Measurements from ENCODE around the gene RGS7. TPM values are rescaled to one million over a fixed set of nuclear protein-coding genes. Genes with fewer than 3 reads are reported as not detected.

RGS7 gene
- total RNA-seq, 4 donors from 2014 or later: 0.27 TPM; not detected in 3

DNA sequence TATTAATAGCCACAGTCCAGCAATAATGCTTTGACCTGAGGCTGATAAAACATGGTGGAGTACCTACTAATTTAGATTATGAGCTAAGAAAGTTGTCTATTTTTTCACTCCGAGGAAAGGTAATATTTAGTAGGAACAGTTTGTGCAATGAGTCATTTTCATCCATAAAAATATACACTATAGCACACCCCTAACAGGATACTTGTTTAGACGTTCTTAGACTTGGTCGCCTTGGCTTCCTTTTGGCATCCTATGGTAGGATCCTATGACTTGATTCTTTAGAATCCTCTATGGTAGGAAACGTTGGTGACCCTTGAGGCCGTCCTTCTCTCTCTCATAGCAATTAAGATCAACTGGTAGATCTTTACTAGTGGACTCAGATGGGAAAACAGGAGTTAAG, 81.8 kb downstream of the RGS7 start:
- no peaks in the 10 kb centered on the region for H3K4me1 ChIP-seq
- no peak overlapping the region for H3K4me3 ChIP-seq
- H3K27ac ChIP-seq: no peak overlapping the region
- ATAC-seq: no peak
- WGBS, 2 donors (ENCODE audit: low coverage in 1 of 2): 67 to 71% methylated on average over 5 of the region's 5 CpGs
- TF ChIP-seq POLR2A (IDR thresholded peaks at IDR 0.05) (no peak), POLR2AphosphoS5 (IDR thresholded peaks at IDR 0.05) (no peak)
- H3K9me3 ChIP-seq: peaks cover 0 to 23% (median 0%) of the 10 kb centered on the region in 3 donors
- no peaks in the 10 kb centered on the region for H3K27me3 ChIP-seq
- no peaks in the 10 kb centered on the region for H3K36me3 ChIP-seq

DNA sequence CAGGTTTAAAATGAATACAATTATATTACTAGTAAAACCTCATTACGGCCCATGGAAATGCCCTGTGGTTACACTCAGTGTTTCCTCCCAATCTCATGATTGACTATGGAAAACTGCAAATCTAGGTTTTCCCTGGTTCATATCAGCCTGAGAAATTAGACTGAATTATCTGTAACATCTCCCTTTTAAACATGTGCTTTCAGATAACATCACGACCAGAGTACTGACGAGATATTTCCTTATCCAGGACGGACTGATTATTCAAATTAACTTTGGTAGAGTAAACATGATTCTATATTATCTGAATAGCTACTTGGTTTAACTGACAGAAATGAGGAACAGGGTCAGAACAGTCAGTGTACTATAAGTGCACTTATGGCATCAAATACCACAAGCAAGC, 82.3 kb downstream of the RGS7 start:
- ATAC-seq: no peak
- Histone ChIP-seq H3K27me3 (no peaks in the 10 kb centered on the region), H3K4me3 (no peak overlapping the region), H3K4me1 (no peaks in the 10 kb centered on the region), H3K36me3 (no peaks in the 10 kb centered on the region), H3K9me3 (peaks cover 0 to 19% (median 0%) of the 10 kb centered on the region in 3 donors), H3K27ac (no peak overlapping the region)
- TF ChIP-seq, protein P1, sequence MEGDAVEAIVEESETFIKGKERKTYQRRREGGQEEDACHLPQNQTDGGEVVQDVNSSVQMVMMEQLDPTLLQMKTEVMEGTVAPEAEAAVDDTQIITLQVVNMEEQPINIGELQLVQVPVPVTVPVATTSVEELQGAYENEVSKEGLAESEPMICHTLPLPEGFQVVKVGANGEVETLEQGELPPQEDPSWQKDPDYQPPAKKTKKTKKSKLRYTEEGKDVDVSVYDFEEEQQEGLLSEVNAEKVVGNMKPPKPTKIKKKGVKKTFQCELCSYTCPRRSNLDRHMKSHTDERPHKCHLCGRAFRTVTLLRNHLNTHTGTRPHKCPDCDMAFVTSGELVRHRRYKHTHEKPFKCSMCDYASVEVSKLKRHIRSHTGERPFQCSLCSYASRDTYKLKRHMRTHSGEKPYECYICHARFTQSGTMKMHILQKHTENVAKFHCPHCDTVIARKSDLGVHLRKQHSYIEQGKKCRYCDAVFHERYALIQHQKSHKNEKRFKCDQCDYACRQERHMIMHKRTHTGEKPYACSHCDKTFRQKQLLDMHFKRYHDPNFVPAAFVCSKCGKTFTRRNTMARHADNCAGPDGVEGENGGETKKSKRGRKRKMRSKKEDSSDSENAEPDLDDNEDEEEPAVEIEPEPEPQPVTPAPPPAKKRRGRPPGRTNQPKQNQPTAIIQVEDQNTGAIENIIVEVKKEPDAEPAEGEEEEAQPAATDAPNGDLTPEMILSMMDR (IDR thresholded peaks at IDR 0.05): no peak
- TF ChIP-seq POLR2AphosphoS5 (IDR thresholded peaks at IDR 0.05) (no peak), EP300 (IDR thresholded peaks at IDR 0.05) (no peak), POLR2A (IDR thresholded peaks at IDR 0.05) (no peak)
- 56 to 68% methylated on average over 3 to 4 of the region's 4 CpGs for WGBS, 2 donors (ENCODE audit: low coverage in 1 of 2)

DNA sequence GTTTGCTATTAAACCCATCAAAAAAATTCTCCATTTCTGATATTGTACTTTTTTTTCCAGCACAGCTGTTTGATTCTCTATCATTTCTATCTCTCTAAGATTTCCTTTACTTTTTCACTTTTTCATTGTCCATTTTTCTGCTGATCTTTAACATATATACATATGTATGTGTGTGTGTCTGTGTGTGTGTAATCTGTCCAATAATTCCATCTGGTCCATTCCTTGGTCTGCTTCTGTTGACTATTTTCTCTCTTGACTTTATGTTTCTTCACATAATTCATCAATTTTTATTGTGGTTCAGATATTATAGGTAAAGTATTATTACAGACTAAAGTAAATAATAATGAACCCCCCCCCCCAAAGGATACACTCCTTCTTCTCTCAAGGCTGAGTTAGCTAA, 84.2 kb downstream of the RGS7 start:
- no peaks in the 10 kb centered on the region for H3K27me3 ChIP-seq
- ATAC-seq: no peak
- no peak overlapping the region for H3K4me3 ChIP-seq
- no peaks in the 10 kb centered on the region for H3K36me3 ChIP-seq
- H3K4me1 ChIP-seq: no peaks in the 10 kb centered on the region
- peaks cover 0 to 19% (median 0%) of the 10 kb centered on the region in 3 donors for H3K9me3 ChIP-seq
- H3K27ac ChIP-seq: no peak overlapping the region
- TF ChIP-seq, protein P1 (IDR thresholded peaks at IDR 0.05): no peak
- TF ChIP-seq EP300 (IDR thresholded peaks at IDR 0.05): no peak
- no peak for TF ChIP-seq POLR2AphosphoS5 (IDR thresholded peaks at IDR 0.05)
- no peak for TF ChIP-seq POLR2A (IDR thresholded peaks at IDR 0.05)

DNA sequence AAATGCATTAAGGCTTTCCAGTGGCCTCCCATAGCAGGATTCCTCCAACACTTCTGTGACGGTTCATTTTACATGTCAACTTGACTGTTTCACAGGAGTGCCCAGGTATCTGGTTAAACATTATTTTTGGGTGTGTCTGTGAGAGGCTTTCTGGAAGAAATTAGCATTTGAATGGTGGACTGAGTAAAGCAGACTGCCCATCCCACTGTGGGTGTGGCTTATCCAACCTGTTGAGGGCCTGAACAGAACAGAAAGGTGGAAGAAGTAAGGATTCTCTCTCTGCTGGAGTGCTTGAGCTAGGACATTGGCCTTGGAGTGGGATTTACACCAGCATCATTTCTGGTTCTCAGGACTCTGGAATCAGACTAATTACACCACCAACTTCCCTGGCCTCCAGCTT, 85.6 kb downstream of the RGS7 start:
- H3K9me3 ChIP-seq: peaks cover 0 to 19% (median 0%) of the 10 kb centered on the region in 3 donors
- no peak for ATAC-seq

DNA sequence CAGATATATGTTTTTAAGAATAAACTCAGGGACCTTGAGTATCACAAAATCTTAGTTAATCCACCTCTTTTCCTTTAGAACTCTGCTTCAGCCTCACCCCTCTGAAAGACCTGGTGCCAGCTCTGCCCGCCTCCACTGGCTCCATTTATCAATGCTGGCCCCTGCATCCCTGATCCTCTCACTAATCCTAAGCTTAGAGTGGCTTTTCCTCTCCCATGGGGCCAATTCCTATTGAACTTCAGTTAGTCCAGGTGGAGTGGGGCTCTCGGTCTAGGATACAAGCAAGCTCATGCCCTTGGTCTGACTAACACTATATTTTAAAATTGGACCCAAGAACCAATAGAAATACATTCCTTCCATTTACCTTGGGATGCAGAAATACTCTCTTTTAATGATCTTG, 87.0 kb downstream of the RGS7 start:
- Histone ChIP-seq H3K9me3 (peaks cover 0 to 19% (median 0%) of the 10 kb centered on the region in 3 donors), H3K27ac (no peak overlapping the region), H3K4me1 (no peaks in the 10 kb centered on the region), H3K36me3 (no peaks in the 10 kb centered on the region), H3K27me3 (no peaks in the 10 kb centered on the region), H3K4me3 (no peak overlapping the region)
- 90 to 100% methylated on average over 1 to 2 of the region's 2 CpGs for WGBS, 2 donors (ENCODE audit: low coverage in 1 of 2)
- TF ChIP-seq POLR2AphosphoS5 (IDR thresholded peaks at IDR 0.05): no peak
- TF ChIP-seq POLR2A (IDR thresholded peaks at IDR 0.05): no peak
- TF ChIP-seq, protein P1 (IDR thresholded peaks at IDR 0.05): no peak
- no peak for TF ChIP-seq EP300 (IDR thresholded peaks at IDR 0.05)
- ATAC-seq: no peak

More for the DNA sequence above, 85.6 kb downstream of the RGS7 start:
- Histone ChIP-seq H3K27ac (no peak overlapping the region), H3K4me1 (no peaks in the 10 kb centered on the region), H3K4me3 (no peak overlapping the region), H3K36me3 (no peaks in the 10 kb centered on the region), H3K27me3 (no peaks in the 10 kb centered on the region)
- TF ChIP-seq POLR2A (IDR thresholded peaks at IDR 0.05): no peak
- TF ChIP-seq EP300 (IDR thresholded peaks at IDR 0.05): no peak
- no peak for TF ChIP-seq POLR2AphosphoS5 (IDR thresholded peaks at IDR 0.05)
- TF ChIP-seq, protein P1 (IDR thresholded peaks at IDR 0.05): no peak
- 88 to 100% methylated on average over 1 of the region's 1 CpG for WGBS, 2 donors (ENCODE audit: low coverage in 1 of 2)

All from gastroesophageal sphincter (tissue), 4 donors.